ENCODE data around the gene RBM26. TPM values are rescaled to one million over a fixed set of nuclear protein-coding genes. Genes with fewer than 3 reads are reported as not detected.

RBM26 gene
- total RNA-seq, 6 donors from 2014 or later = 27.7 to 70.1 (median 32.9) TPM

- WGBS, 2 donors = 93 to 94% methylated on average over 6 of the region's 6 CpGs
- TF ChIP-seq POLR2A (IDR thresholded peaks at IDR 0.05) (no peak), POLR2AphosphoS5 (IDR thresholded peaks at IDR 0.05) (no peak), EP300 (IDR thresholded peaks at IDR 0.05) (no peak), CTCF (IDR thresholded peaks at IDR 0.05) (no peak)
- no peaks in the 10 kb centered on the region for H3K4me1 ChIP-seq
- no peak overlapping the region for H3K4me3 ChIP-seq
- H3K27ac ChIP-seq = no peak overlapping the region
- no peaks in the 10 kb centered on the region for H3K27me3 ChIP-seq
- DNase-seq (no peak), ATAC-seq (ENCODE audit: low FRiP score in 2 of 2) (no peak)
- no peaks in the 10 kb centered on the region for H3K9me3 ChIP-seq
- H3K36me3 ChIP-seq = peaks cover 3 to 56% (median 7%) of the 10 kb centered on the region in 4 donors
Measured at GRCh38 chr13:79346300-79346914, 59.6 kb downstream of the RBM26 start.

GRCh38 chr13:79341202-79341601 is 64.9 kb downstream of the RBM26 start:
- no peaks in the 10 kb centered on the region for H3K9me3 ChIP-seq
- WGBS, 2 donors = 93 to 98% methylated on average over 1 of the region's 1 CpG
- H3K4me3 ChIP-seq = no peak overlapping the region
- H3K27ac ChIP-seq = no peak overlapping the region
- ATAC-seq (ENCODE audit: low FRiP score in 2 of 2) (no peak), DNase-seq (no peak)
- TF ChIP-seq EP300 (IDR thresholded peaks at IDR 0.05) (no peak), POLR2A (IDR thresholded peaks at IDR 0.05) (no peak), POLR2AphosphoS5 (IDR thresholded peaks at IDR 0.05) (no peak), CTCF (IDR thresholded peaks at IDR 0.05) (no peak)
- no peaks in the 10 kb centered on the region for H3K4me1 ChIP-seq
- H3K36me3 ChIP-seq = peaks cover 3 to 96% (median 26%) of the 10 kb centered on the region in 4 donors
- H3K27me3 ChIP-seq = no peaks in the 10 kb centered on the region

- Histone ChIP-seq H3K27me3 (no peaks in the 10 kb centered on the region), H3K27ac (no peak overlapping the region), H3K4me1 (no peaks in the 10 kb centered on the region), H3K4me3 (no peak overlapping the region), H3K9me3 (no peaks in the 10 kb centered on the region), H3K36me3 (peaks cover 7 to 99% (median 32%) of the 10 kb centered on the region in 4 donors)
- WGBS, 2 donors = 87% methylated on average over 2 of the region's 2 CpGs
- no peak for ATAC-seq (ENCODE audit: low FRiP score in 2 of 2)
- TF ChIP-seq CTCF (IDR thresholded peaks at IDR 0.05) = no peak
- TF ChIP-seq POLR2AphosphoS5 (IDR thresholded peaks at IDR 0.05) = no peak
- no peak for TF ChIP-seq EP300 (IDR thresholded peaks at IDR 0.05)
- no peak for TF ChIP-seq POLR2A (IDR thresholded peaks at IDR 0.05)
- no peak for DNase-seq
Measured at GRCh38 chr13:79340490-79340889, 65.6 kb downstream of the RBM26 start.

- Histone ChIP-seq H3K27ac (no peak overlapping the region), H3K36me3 (peaks cover 10 to 100% (median 34%) of the 10 kb centered on the region in 4 donors), H3K4me1 (no peaks in the 10 kb centered on the region), H3K9me3 (no peaks in the 10 kb centered on the region), H3K4me3 (no peak overlapping the region), H3K27me3 (no peaks in the 10 kb centered on the region)
- ATAC-seq (ENCODE audit: low FRiP score in 2 of 2) (no peak), DNase-seq (no peak)
- TF ChIP-seq POLR2AphosphoS5 (IDR thresholded peaks at IDR 0.05) (no peak), CTCF (IDR thresholded peaks at IDR 0.05) (no peak), POLR2A (IDR thresholded peaks at IDR 0.05) (no peak), EP300 (IDR thresholded peaks at IDR 0.05) (no peak)
- 94 to 95% methylated on average over 3 of the region's 3 CpGs for WGBS, 2 donors
Measured at GRCh38 chr13:79338343-79338742, 67.7 kb downstream of the RBM26 start.

GRCh38 chr13:79336966-79337365 is 69.1 kb downstream of the RBM26 start:
- H3K4me1 ChIP-seq = no peaks in the 10 kb centered on the region
- peak in 1 of 2 donors; percentile 62 for DNase-seq

More at GRCh38 chr13:79336966-79337365, 69.1 kb downstream of the RBM26 start:
- peaks cover 7 to 97% (median 31%) of the 10 kb centered on the region in 4 donors for H3K36me3 ChIP-seq
- H3K9me3 ChIP-seq = no peaks in the 10 kb centered on the region
- TF ChIP-seq POLR2AphosphoS5 (IDR thresholded peaks at IDR 0.05) (no peak), CTCF (IDR thresholded peaks at IDR 0.05) (no peak), EP300 (IDR thresholded peaks at IDR 0.05) (no peak)
- no peak overlapping the region for H3K4me3 ChIP-seq
- no peaks in the 10 kb centered on the region for H3K27me3 ChIP-seq
- ATAC-seq (ENCODE audit: low FRiP score in 2 of 2) = no peak
- WGBS, 2 donors = 79 to 88% methylated on average over 12 of the region's 12 CpGs
- H3K27ac ChIP-seq = no peak overlapping the region
